HG03378 (cell line): ENCODE measurements around the gene DIP2A.
"Not testable (repeated sequence)": the region's sequence is repeated elsewhere in the genome, so short reads cannot be mapped to it uniquely, and the experiment has no call there.

Source experiments
- ATAC-seq: cut with Tn5 transposase; IDR thresholded peaks from one replicate; pipeline ENCODE4 v1.9.1; 2021; ENCODE audit warnings: mild to moderate bottlenecking, moderate library complexity; ENCODE audit not compliant: unreplicated experiment

DIP2A gene

GRCh38 chr21:46516068-46516467 is 57.4 kb downstream of the DIP2A start:
- no peak for ATAC-seq

GRCh38 chr21:46517361-46517760 is 58.7 kb downstream of the DIP2A start:
- ATAC-seq = no peak

GRCh38 chr21:46518983-46519583 is 60.4 kb downstream of the DIP2A start:
- no peak for ATAC-seq

- not testable (repeated sequence) for ATAC-seq
Observed at GRCh38 chr21:46527393-46527792, 68.7 kb downstream of the DIP2A start.

GRCh38 chr21:46527801-46528200 is 69.1 kb downstream of the DIP2A start:
- no peak for ATAC-seq

GRCh38 chr21:46532080-46532479 is 73.4 kb downstream of the DIP2A start:
- no peak for ATAC-seq

- ATAC-seq = no peak
Observed at GRCh38 chr21:46537026-46537425, 78.3 kb downstream of the DIP2A start.

GRCh38 chr21:46538262-46538661 is 79.6 kb downstream of the DIP2A start:
- no peak for ATAC-seq

- no peak for ATAC-seq
Observed at GRCh38 chr21:46538851-46539666, 80.4 kb downstream of the DIP2A start.

- ATAC-seq = no peak
Observed at GRCh38 chr21:46540087-46540710, 81.5 kb downstream of the DIP2A start.

- ATAC-seq = no peak
Observed at GRCh38 chr21:46542588-46543124, 84.0 kb downstream of the DIP2A start.

GRCh38 chr21:46543306-46543705 is 84.6 kb downstream of the DIP2A start:
- ATAC-seq = no peak

- no peak for ATAC-seq
Observed at GRCh38 chr21:46544003-46544402, 85.3 kb downstream of the DIP2A start.

GRCh38 chr21:46544824-46545223 is 86.1 kb downstream of the DIP2A start:
- no peak for ATAC-seq

- ATAC-seq = no peak
Observed at GRCh38 chr21:46545363-46545762, 86.7 kb downstream of the DIP2A start.

GRCh38 chr21:46545911-46546310 is 87.2 kb downstream of the DIP2A start:
- no peak for ATAC-seq

GRCh38 chr21:46546799-46547198 is 88.1 kb downstream of the DIP2A start:
- no peak for ATAC-seq

GRCh38 chr21:46549650-46550049 is 91.0 kb downstream of the DIP2A start:
- no peak for ATAC-seq

- no peak for ATAC-seq
Observed at GRCh38 chr21:46550116-46550941, 91.6 kb downstream of the DIP2A start.

GRCh38 chr21:46551636-46552241 is 93.0 kb downstream of the DIP2A start:
- no peak for ATAC-seq
